GM19043 (cell line): ENCODE results near the gene CHI3L2.

ENCODE experiments used
- ATAC-seq: cut with Tn5 transposase; IDR thresholded peaks from one replicate; pipeline ENCODE4 v1.9.1; 2021; ENCODE audit warnings: low read depth; ENCODE audit not compliant: unreplicated experiment

Gene CHI3L2

GRCh38 chr1:111242805-111243523, 15.5 kb downstream of the CHI3L2 start:
- no peak for ATAC-seq

GRCh38 chr1:111247125-111247838, 19.8 kb downstream of the CHI3L2 start:
- no peak for ATAC-seq

- ATAC-seq = no peak
These were observed 22.4 kb downstream of the CHI3L2 start for GRCh38 chr1:111249960-111250359.

GRCh38 chr1:111251570-111251969, 24.1 kb downstream of the CHI3L2 start:
- no peak for ATAC-seq

GRCh38 chr1:111252786-111253185, 25.3 kb downstream of the CHI3L2 start:
- ATAC-seq = no peak

GRCh38 chr1:111253876-111254275, 26.4 kb downstream of the CHI3L2 start:
- ATAC-seq = no peak

GRCh38 chr1:111256988-111257658, 29.6 kb downstream of the CHI3L2 start:
- ATAC-seq = no peak

GRCh38 chr1:111267801-111268508, 40.4 kb downstream of the CHI3L2 start:
- no peak for ATAC-seq

GRCh38 chr1:111269825-111270406, 42.4 kb downstream of the CHI3L2 start:
- ATAC-seq = no peak

GRCh38 chr1:111270771-111271463, 43.4 kb downstream of the CHI3L2 start:
- no peak for ATAC-seq

GRCh38 chr1:111271464-111271801, 43.9 kb downstream of the CHI3L2 start:
- ATAC-seq = no peak

- ATAC-seq = no peak
These were observed 44.6 kb downstream of the CHI3L2 start for GRCh38 chr1:111272081-111272480.

GRCh38 chr1:111274653-111275052, 47.1 kb downstream of the CHI3L2 start:
- no peak for ATAC-seq

- no peak for ATAC-seq
These were observed 47.6 kb downstream of the CHI3L2 start for GRCh38 chr1:111275079-111275478.

GRCh38 chr1:111275780-111276433, 48.4 kb downstream of the CHI3L2 start:
- ATAC-seq = no peak

GRCh38 chr1:111279144-111279543, 51.6 kb downstream of the CHI3L2 start:
- ATAC-seq = no peak

- no peak for ATAC-seq
These were observed 52.8 kb downstream of the CHI3L2 start for GRCh38 chr1:111280267-111280666.

GRCh38 chr1:111281411-111281810, 53.9 kb downstream of the CHI3L2 start:
- no peak for ATAC-seq

- ATAC-seq = no peak
These were observed 56.3 kb downstream of the CHI3L2 start for GRCh38 chr1:111283838-111284237.

- ATAC-seq = no peak
These were observed 58.4 kb downstream of the CHI3L2 start for GRCh38 chr1:111285879-111286278.
